ENCODE results near the gene PARD3B.

Gene PARD3B

GRCh38 chr2:205570648-205571047 lies 1025.4 kb downstream of the PARD3B start:
- no peak for DNase-seq (ENCODE audit: low read depth)

GRCh38 chr2:205571360-205571959 lies 1026.2 kb downstream of the PARD3B start:
- no peak for DNase-seq (ENCODE audit: low read depth)

GRCh38 chr2:205574001-205574400 lies 1028.7 kb downstream of the PARD3B start:
- no peak for DNase-seq (ENCODE audit: low read depth)

GRCh38 chr2:205579335-205579734 lies 1034.1 kb downstream of the PARD3B start:
- no peak for DNase-seq (ENCODE audit: low read depth)

- DNase-seq (ENCODE audit: low read depth) = no peak
Measured at GRCh38 chr2:205580212-205580987, 1035.1 kb downstream of the PARD3B start.

- DNase-seq (ENCODE audit: low read depth) = no peak
Measured at GRCh38 chr2:205582366-205582765, 1037.1 kb downstream of the PARD3B start.

- DNase-seq (ENCODE audit: low read depth) = no peak
Measured at GRCh38 chr2:205585449-205586383, 1040.4 kb downstream of the PARD3B start.

GRCh38 chr2:205586626-205587025 lies 1041.4 kb downstream of the PARD3B start:
- no peak for DNase-seq (ENCODE audit: low read depth)

GRCh38 chr2:205589479-205589878 lies 1044.2 kb downstream of the PARD3B start:
- no peak for DNase-seq (ENCODE audit: low read depth)

- no peak for DNase-seq (ENCODE audit: low read depth)
Measured at GRCh38 chr2:205590759-205591158, 1045.5 kb downstream of the PARD3B start.

GRCh38 chr2:205593891-205594290 lies 1048.6 kb downstream of the PARD3B start:
- DNase-seq (ENCODE audit: low read depth) = no peak

GRCh38 chr2:205596581-205596980 lies 1051.3 kb downstream of the PARD3B start:
- DNase-seq (ENCODE audit: low read depth) = no peak

- DNase-seq (ENCODE audit: low read depth) = no peak
Measured at GRCh38 chr2:205605638-205606304, 1060.5 kb downstream of the PARD3B start.

GRCh38 chr2:205607146-205607545 lies 1061.9 kb downstream of the PARD3B start:
- no peak for DNase-seq (ENCODE audit: low read depth)

- DNase-seq (ENCODE audit: low read depth) = no peak
Measured at GRCh38 chr2:205609113-205609512, 1063.8 kb downstream of the PARD3B start.

GRCh38 chr2:205610437-205610836 lies 1065.2 kb downstream of the PARD3B start:
- no peak for DNase-seq (ENCODE audit: low read depth)

GRCh38 chr2:205612636-205613035 lies 1067.4 kb downstream of the PARD3B start:
- peak; percentile 59 for DNase-seq (ENCODE audit: low read depth)

GRCh38 chr2:205613970-205614559 lies 1068.8 kb downstream of the PARD3B start:
- DNase-seq (ENCODE audit: low read depth) = no peak

GRCh38 chr2:205614965-205615364 lies 1069.7 kb downstream of the PARD3B start:
- no peak for DNase-seq (ENCODE audit: low read depth)

- no peak for DNase-seq (ENCODE audit: low read depth)
Measured at GRCh38 chr2:205617905-205618304, 1072.6 kb downstream of the PARD3B start.

- no peak for DNase-seq (ENCODE audit: low read depth)
Measured at GRCh38 chr2:205619600-205619999, 1074.3 kb downstream of the PARD3B start.

GRCh38 chr2:205627085-205627484 lies 1081.8 kb downstream of the PARD3B start:
- no peak for DNase-seq (ENCODE audit: low read depth)
